Mucosa of descending colon (tissue), 3 donors: ENCODE measurements around the gene FAM204A. TPM values are rescaled to one million over a fixed set of nuclear protein-coding genes. Genes with fewer than 3 reads are reported as not detected.

Source experiments
- ATAC-seq: fragments of 200-7000 bp; cut with Tn5 transposase; one replicate; pipeline ENCODE4 v1.9.1; 2020; ENCODE audit warnings: mild to moderate bottlenecking, moderate library complexity
- DNase-seq, 3 donors: peaks; one replicate each; pipeline ENCODE4 v3.0.0-alpha.2; 2020
- H3K36me3 ChIP-seq: fragments of 200-600 bp; one replicate; pipeline ENCODE4 v1.8.0; 2021; ENCODE audit warnings: low read depth, mild to moderate bottlenecking
- H3K4me1 ChIP-seq: fragments of 200-600 bp; one replicate; pipeline ENCODE4 v1.8.0; 2021; ENCODE audit warnings: low read depth, mild to moderate bottlenecking
- H3K4me3 ChIP-seq: fragments of 200-600 bp; one replicate; pipeline ENCODE4 v1.8.0; 2021; ENCODE audit warnings: mild to moderate bottlenecking
- H3K9me3 ChIP-seq: fragments of 200-600 bp; one replicate; pipeline ENCODE4 v1.8.0; 2021; ENCODE audit warnings: mild to moderate bottlenecking
- intact Hi-C, 2 donors: fragments of 100-400 bp; cut with DNase I in 1 of 2; cut with micrococcal nuclease in 1 of 2; formaldehyde crosslinking; loops; one replicate each; pipeline versions ENCODE4 v1.11.0 to v1.11.1; 2022; cut with DNase I, micrococcal nuclease
- total RNA-seq, 3 donors: library from RNA; stranded (reverse); fragmentation: NEBNext Ultra II Directional in 2 of 3; extraction: Animal tissue kit (Norgen Biotek cat#: 25700) in 2 of 3; gene quantifications; one replicate each; pipeline versions ENCODE4 v1.2.1 to v1.2.4, GENCODE V29; 2021 to 2023
- TF ChIP-seq, protein P1 (sequence below): fragments of 200-600 bp; IDR thresholded peaks from one replicate; pipeline ENCODE4 v1.8.0; 2022; ENCODE audit warnings: antibody characterized with exemption, mild to moderate bottlenecking
- donor health status: DM: no; HTN: no; CAD: no; lungs with moderate emphysema.
- donor health status: DM: no; HTN: no; CAD: no.
- donor health status: DM: no; HTN: yes; CAD: no.

FAM204A gene
- total RNA-seq, 3 donors from 2014 or later: 45.2 to 79.8 (median 51.1) TPM

DNA sequence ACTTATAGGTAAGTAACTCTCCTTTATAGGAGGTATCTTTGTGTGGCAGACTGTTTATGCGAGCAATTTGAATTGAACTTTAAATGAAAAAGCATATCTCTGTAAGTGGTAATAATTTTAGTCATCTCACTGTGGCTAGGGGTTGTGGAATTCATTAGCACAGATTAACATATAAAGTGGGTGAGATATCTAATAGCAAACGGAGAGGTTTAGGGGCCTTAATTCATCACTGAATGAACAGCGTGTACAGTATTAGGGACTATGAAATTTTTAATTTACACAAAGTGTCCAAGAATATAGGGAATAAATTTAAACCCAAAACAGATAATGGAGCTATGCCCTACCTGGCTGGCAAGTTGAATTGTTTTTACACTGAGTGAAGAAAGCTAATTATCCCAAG lies 15.7 kb upstream of the FAM204A start:
- no peaks in the 10 kb centered on the region for H3K9me3 ChIP-seq
- TF ChIP-seq, protein P1, sequence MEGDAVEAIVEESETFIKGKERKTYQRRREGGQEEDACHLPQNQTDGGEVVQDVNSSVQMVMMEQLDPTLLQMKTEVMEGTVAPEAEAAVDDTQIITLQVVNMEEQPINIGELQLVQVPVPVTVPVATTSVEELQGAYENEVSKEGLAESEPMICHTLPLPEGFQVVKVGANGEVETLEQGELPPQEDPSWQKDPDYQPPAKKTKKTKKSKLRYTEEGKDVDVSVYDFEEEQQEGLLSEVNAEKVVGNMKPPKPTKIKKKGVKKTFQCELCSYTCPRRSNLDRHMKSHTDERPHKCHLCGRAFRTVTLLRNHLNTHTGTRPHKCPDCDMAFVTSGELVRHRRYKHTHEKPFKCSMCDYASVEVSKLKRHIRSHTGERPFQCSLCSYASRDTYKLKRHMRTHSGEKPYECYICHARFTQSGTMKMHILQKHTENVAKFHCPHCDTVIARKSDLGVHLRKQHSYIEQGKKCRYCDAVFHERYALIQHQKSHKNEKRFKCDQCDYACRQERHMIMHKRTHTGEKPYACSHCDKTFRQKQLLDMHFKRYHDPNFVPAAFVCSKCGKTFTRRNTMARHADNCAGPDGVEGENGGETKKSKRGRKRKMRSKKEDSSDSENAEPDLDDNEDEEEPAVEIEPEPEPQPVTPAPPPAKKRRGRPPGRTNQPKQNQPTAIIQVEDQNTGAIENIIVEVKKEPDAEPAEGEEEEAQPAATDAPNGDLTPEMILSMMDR: no peak
- no peaks in the 10 kb centered on the region for H3K36me3 ChIP-seq
- DNase-seq (no peak), ATAC-seq (no peak)
- no peak overlapping the region for H3K4me3 ChIP-seq
- intact Hi-C loops: no loop called here
- H3K4me1 ChIP-seq: no peaks in the 10 kb centered on the region

DNA sequence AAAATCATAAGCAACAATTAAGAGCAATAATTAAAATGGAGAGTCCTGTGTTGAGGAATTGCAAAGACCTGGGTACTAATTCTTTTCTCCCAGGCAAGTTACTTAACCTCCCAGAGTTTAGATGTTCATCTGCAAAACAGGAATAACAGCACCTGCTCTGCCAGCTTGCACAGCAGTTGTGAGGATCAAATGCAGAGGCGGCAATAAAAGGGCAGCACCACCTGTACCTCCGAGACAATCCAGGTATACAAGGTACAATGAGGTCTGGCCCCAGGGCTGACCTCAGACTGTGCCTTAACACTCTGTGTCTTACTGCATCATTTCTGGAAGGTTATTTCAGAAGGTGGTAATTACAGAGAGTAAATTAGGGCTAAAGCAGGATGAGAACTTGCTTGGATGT lies 14.5 kb upstream of the FAM204A start:
- TF ChIP-seq, protein P1: no peak
- intact Hi-C loops: no loop called here
- no peaks in the 10 kb centered on the region for H3K36me3 ChIP-seq
- H3K4me1 ChIP-seq: no peaks in the 10 kb centered on the region
- H3K9me3 ChIP-seq: no peaks in the 10 kb centered on the region
- H3K4me3 ChIP-seq: no peak overlapping the region
- peak in 1 of 3 donors; percentile 4 for DNase-seq
- ATAC-seq: no peak

DNA sequence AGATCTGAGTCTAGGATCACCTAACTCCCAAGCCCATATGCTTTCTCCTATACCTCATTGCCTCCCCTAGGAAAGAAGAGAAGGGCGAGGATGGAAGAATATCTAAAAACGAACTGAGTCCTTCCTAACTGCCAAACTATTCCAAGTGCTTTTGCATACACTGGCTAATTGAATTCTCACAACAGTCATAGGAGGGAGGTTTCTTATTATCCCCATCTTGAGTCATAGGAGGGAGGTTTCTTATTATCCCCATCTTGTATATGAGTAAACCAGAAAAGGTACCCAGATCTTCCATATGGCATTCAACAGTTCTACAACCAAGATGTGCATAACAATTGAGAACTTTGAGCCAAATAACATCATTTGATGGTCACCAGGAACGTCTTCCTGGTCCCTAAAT lies 13.1 kb upstream of the FAM204A start:
- intact Hi-C loops: no loop called here
- Histone ChIP-seq H3K9me3 (no peaks in the 10 kb centered on the region), H3K36me3 (no peaks in the 10 kb centered on the region), H3K4me3 (no peak overlapping the region), H3K4me1 (no peaks in the 10 kb centered on the region)
- ATAC-seq (no peak), DNase-seq (no peak)
- TF ChIP-seq, protein P1: no peak

DNA sequence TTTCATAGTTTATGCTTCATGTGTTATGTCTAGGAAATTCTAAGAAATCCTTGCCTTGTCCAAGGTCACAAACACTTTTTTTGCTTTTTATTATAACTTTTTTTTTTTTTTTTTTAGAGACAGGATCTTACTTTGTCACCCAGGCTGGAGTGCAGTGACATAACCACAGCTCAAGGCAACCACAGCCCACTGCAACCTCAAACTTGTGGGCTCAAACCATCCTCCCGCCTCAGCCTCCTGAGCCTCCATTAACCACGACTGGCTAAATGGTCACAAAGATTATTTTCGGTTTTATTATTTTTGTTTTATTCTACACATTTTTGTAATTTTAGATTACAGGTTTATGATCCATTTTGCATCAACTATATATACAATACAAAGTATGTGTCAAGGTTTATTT lies 7.1 kb upstream of the FAM204A start:
- no peaks in the 10 kb centered on the region for H3K36me3 ChIP-seq
- no peak for DNase-seq
- H3K4me1 ChIP-seq: no peaks in the 10 kb centered on the region
- TF ChIP-seq, protein P1: no peak
- no peak for ATAC-seq
- intact Hi-C loops: no loop called here
- no peak overlapping the region for H3K4me3 ChIP-seq
- H3K9me3 ChIP-seq: no peaks in the 10 kb centered on the region

DNA sequence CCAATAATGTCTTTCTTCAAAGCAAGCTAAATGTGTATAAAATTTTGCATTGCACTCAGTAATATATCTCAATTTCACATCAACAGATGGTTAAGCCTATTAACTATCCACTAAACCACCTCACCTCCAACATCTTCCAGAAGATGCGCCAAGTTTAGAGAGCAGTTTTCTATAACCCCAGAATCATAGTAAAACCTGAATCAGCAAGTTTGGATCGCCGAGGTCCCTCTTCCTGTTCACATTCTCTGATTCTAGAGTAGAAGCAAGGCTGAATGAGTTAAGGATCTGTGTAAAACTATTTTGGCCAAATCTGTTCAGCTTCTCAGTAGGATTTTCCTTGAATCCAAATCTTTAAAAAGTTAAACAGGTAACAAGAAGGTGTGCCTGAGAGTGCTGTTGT lies 1.4 kb upstream of the FAM204A start:
- TF ChIP-seq, protein P1: no peak
- no peak for ATAC-seq
- no peaks in the 10 kb centered on the region for H3K36me3 ChIP-seq
- peaks cover 10% of the 10 kb centered on the region for H3K4me1 ChIP-seq
- no peak overlapping the region for H3K4me3 ChIP-seq
- intact Hi-C loops: no loop called here
- no peak for DNase-seq
- H3K9me3 ChIP-seq: no peaks in the 10 kb centered on the region

DNA sequence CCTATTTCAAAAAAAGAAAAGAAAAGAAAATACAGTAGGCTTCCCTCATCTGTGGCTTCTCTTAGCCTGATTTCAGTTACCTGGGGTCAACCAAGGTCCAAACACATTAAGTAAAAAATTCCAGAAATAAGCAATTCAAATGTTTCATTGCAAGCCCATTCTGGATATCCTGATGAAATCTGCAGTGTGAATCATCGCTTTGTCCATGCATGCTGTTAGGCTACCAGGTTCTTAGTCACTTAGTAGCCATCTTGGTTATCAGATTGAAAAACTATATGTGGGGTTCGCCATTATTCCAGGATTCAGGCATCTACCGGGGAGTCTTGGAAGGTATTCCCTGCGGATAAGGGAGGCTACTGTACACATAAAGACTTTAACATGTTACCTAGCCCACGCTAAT lies 991 bp upstream of the FAM204A start:
- Histone ChIP-seq H3K9me3 (no peaks in the 10 kb centered on the region), H3K4me3 (no peak overlapping the region), H3K4me1 (peaks cover 10% of the 10 kb centered on the region), H3K36me3 (no peaks in the 10 kb centered on the region)
- ATAC-seq: no peak
- DNase-seq: no peak
- intact Hi-C loops: no loop called here
- TF ChIP-seq, protein P1: no peak
